HG03342 (cell line): ENCODE data around the gene PCDHA13.
"Not testable (repeated sequence)": the region's sequence is repeated elsewhere in the genome, so short reads cannot be mapped to it uniquely, and the experiment has no call there.

Experiments
- ATAC-seq: cut with Tn5 transposase; IDR thresholded peaks from one replicate; pipeline ENCODE4 v1.9.1; 2021; ENCODE audit warnings: mild to moderate bottlenecking, moderate library complexity; ENCODE audit not compliant: unreplicated experiment

Gene PCDHA13

GRCh38 chr5:140869555-140869886, 12.4 kb upstream of the PCDHA13 start:
- ATAC-seq = no peak

- ATAC-seq = no peak
Observed at GRCh38 chr5:140870221-140871201, 11.4 kb upstream of the PCDHA13 start.

- no peak for ATAC-seq
Observed at GRCh38 chr5:140875085-140876065, 6.5 kb upstream of the PCDHA13 start, which contains the start of gene PCDHA12. Gene PCDHA12 (plus strand): TSS chr5:140875308. CDS start chr5:140875473, 165 bp downstream.

GRCh38 chr5:140876541-140877261, 5.2 kb upstream of the PCDHA13 start:
- ATAC-seq = not testable (repeated sequence)

- no peak for ATAC-seq
Observed at GRCh38 chr5:140877262-140877581, 4.7 kb upstream of the PCDHA13 start.

- no peak for ATAC-seq
Observed at GRCh38 chr5:140882591-140882899, 621 bp downstream of the PCDHA13 start.

- no peak for ATAC-seq
Observed at GRCh38 chr5:140883373-140883772, 1.4 kb downstream of the PCDHA13 start.

- ATAC-seq = no peak
Observed at GRCh38 chr5:140883927-140884697, 2.2 kb downstream of the PCDHA13 start.

- no peak for ATAC-seq
Observed at GRCh38 chr5:140916325-140916724, 34.4 kb downstream of the PCDHA13 start.

GRCh38 chr5:140923601-140924000, 41.7 kb downstream of the PCDHA13 start:
- ATAC-seq = no peak

GRCh38 chr5:140925806-140926442, 44.0 kb downstream of the PCDHA13 start, which contains the start of gene PCDHAC1:
Gene PCDHAC1 (plus strand): TSS chr5:140926299. CDS start chr5:140926893, 594 bp downstream.
- no peak for ATAC-seq

GRCh38 chr5:140926443-140927227, 44.7 kb downstream of the PCDHA13 start:
- no peak for ATAC-seq

- no peak for ATAC-seq
Observed at GRCh38 chr5:140927228-140927573, 45.3 kb downstream of the PCDHA13 start.
